GM12801 (cell line): ENCODE data around the gene CAPN2.

Experiments used
- CTCF ChIP-seq: IDR thresholded peaks from one replicate; pipeline ENCODE4 v1.5.1; 2011; ENCODE audit warnings: control low read depth; ENCODE audit not compliant: insufficient read length; ENCODE audit errors: extremely low read depth

The CAPN2 gene

GRCh38 chr1:223774134-223774814, 61.9 kb downstream of the CAPN2 start:
- no peak for TF ChIP-seq CTCF

GRCh38 chr1:223775054-223775453, 62.7 kb downstream of the CAPN2 start:
- TF ChIP-seq CTCF: no peak

GRCh38 chr1:223775711-223776074, 63.4 kb downstream of the CAPN2 start:
- no peak for TF ChIP-seq CTCF

GRCh38 chr1:223776075-223776814, 63.9 kb downstream of the CAPN2 start:
- TF ChIP-seq CTCF: no peak

- no peak for TF ChIP-seq CTCF
These were observed 64.6 kb downstream of the CAPN2 start for GRCh38 chr1:223776826-223777454.

DNA sequence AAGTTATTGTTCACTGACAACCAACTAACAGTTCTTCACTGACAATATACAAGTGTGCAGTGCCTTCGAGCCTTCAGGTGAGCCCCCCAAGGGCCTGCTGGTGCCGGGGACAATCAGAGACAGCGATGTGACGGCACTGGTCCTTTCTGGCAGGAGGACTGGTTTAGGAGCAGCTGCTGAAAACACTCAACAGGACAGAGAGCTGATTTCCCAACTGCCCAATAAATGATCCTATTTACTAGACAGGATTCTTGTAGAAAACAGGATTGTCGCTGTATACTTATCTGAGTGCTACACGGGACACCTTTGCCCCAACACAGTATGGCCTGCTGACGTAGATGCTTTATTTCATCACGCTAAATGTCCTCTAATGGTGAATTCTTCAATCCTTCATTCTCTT, 68.0 kb downstream of the CAPN2 start:
- TF ChIP-seq CTCF: no peak

- TF ChIP-seq CTCF: no peak
These were observed 68.6 kb downstream of the CAPN2 start for GRCh38 chr1:223780949-223781348.
